EH (cell line): ENCODE data around the gene ZBTB46.
"Not testable (repeated sequence)": the region's sequence is repeated elsewhere in the genome, so short reads cannot be mapped to it uniquely, and the experiment has no call there.

Source experiments
- DNase-seq: peaks from one replicate; pipeline ENCODE4 v3.0.0-alpha.2; 2015; ENCODE audit warnings: low read depth

The ZBTB46 gene

GRCh38 chr20:63734946-63735858 lies 95.9 kb downstream of the ZBTB46 start:
- no peak for DNase-seq

- DNase-seq = no peak
Observed at GRCh38 chr20:63734111-63734945, 96.7 kb downstream of the ZBTB46 start.

- no peak for DNase-seq
Observed at GRCh38 chr20:63733579-63734081, 97.4 kb downstream of the ZBTB46 start.

GRCh38 chr20:63733117-63733516 lies 97.9 kb downstream of the ZBTB46 start:
- no peak for DNase-seq

- no peak for DNase-seq
Observed at GRCh38 chr20:63732118-63733095, 98.7 kb downstream of the ZBTB46 start.

GRCh38 chr20:63731410-63731809 lies 99.7 kb downstream of the ZBTB46 start:
- no peak for DNase-seq

GRCh38 chr20:63730189-63730733 lies 100.8 kb downstream of the ZBTB46 start:
- DNase-seq = not testable (repeated sequence)

- not testable (repeated sequence) for DNase-seq
Observed at GRCh38 chr20:63722967-63723622, 108.0 kb downstream of the ZBTB46 start.

- no peak for DNase-seq
Observed at GRCh38 chr20:63718996-63719395, 112.1 kb downstream of the ZBTB46 start.

- no peak for DNase-seq
Observed at GRCh38 chr20:63714858-63715257, 116.2 kb downstream of the ZBTB46 start.

GRCh38 chr20:63712191-63712590 lies 118.9 kb downstream of the ZBTB46 start:
- no peak for DNase-seq

GRCh38 chr20:63711085-63711645 lies 119.9 kb downstream of the ZBTB46 start:
- no peak for DNase-seq

- no peak for DNase-seq
Observed at GRCh38 chr20:63709149-63709527, 121.9 kb downstream of the ZBTB46 start.

GRCh38 chr20:63708301-63709148 lies 122.5 kb downstream of the ZBTB46 start:
- no peak for DNase-seq

GRCh38 chr20:63707558-63708300 lies 123.3 kb downstream of the ZBTB46 start, which contains the start of the genes ARFRP1 and ZGPAT:
ARFRP1 (minus strand) TSS chr20:63707976; CDS start chr20:63707091, 885 bp downstream.
ZGPAT (plus strand) TSS chr20:63708039; CDS start chr20:63708581, 542 bp downstream.
- peak; percentile 81 for DNase-seq

- peak; percentile 49 for DNase-seq
Observed at GRCh38 chr20:63706852-63707557, 124.1 kb downstream of the ZBTB46 start.

- DNase-seq = no peak
Observed at GRCh38 chr20:63706027-63706695, 124.9 kb downstream of the ZBTB46 start.
